ENCODE results near the gene PEX11B. TPM values are rescaled to one million over a fixed set of nuclear protein-coding genes. Genes with fewer than 3 reads are reported as not detected.

The PEX11B gene
- total RNA-seq, 1 donor from 2014 or later: 32.2 TPM

DNA sequence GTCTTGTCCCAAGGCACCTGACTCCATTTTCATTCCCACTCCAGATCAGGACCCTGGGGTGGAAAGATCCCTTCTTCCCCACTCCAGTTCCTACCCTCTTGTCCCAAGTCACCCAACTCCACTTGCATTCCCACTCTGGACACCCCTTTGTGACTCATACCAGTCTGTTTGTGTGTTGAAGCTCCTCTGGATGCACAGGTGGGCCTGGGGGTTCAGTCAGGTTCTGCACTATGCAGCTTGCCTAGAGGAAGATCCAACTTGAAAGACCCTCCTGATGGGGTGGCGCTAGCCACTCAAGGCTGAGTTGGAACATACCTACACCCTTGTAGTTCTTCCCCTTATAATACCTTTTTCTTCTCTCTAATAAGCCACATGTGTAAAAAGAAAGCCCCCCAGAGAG lies 23.0 kb downstream of the PEX11B start:
- no peaks in the 10 kb centered on the region for H3K9me3 Mint-ChIP-seq
- H3K36me3 Mint-ChIP-seq: no peaks in the 10 kb centered on the region
- no peak for DNase-seq (ENCODE audit: extremely low spot score, unreplicated experiment)
- H3K27me3 Mint-ChIP-seq: no peaks in the 10 kb centered on the region
- no peak overlapping the region for H3K4me3 Mint-ChIP-seq
- H3K4me1 Mint-ChIP-seq (ENCODE audit: unreplicated experiment): peaks cover 15% of the 10 kb centered on the region
- TF ChIP-seq, protein P1, sequence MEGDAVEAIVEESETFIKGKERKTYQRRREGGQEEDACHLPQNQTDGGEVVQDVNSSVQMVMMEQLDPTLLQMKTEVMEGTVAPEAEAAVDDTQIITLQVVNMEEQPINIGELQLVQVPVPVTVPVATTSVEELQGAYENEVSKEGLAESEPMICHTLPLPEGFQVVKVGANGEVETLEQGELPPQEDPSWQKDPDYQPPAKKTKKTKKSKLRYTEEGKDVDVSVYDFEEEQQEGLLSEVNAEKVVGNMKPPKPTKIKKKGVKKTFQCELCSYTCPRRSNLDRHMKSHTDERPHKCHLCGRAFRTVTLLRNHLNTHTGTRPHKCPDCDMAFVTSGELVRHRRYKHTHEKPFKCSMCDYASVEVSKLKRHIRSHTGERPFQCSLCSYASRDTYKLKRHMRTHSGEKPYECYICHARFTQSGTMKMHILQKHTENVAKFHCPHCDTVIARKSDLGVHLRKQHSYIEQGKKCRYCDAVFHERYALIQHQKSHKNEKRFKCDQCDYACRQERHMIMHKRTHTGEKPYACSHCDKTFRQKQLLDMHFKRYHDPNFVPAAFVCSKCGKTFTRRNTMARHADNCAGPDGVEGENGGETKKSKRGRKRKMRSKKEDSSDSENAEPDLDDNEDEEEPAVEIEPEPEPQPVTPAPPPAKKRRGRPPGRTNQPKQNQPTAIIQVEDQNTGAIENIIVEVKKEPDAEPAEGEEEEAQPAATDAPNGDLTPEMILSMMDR (conservative IDR thresholded peaks at IDR 0.05): no peak
- no peak overlapping the region for H3K27ac Mint-ChIP-seq

DNA sequence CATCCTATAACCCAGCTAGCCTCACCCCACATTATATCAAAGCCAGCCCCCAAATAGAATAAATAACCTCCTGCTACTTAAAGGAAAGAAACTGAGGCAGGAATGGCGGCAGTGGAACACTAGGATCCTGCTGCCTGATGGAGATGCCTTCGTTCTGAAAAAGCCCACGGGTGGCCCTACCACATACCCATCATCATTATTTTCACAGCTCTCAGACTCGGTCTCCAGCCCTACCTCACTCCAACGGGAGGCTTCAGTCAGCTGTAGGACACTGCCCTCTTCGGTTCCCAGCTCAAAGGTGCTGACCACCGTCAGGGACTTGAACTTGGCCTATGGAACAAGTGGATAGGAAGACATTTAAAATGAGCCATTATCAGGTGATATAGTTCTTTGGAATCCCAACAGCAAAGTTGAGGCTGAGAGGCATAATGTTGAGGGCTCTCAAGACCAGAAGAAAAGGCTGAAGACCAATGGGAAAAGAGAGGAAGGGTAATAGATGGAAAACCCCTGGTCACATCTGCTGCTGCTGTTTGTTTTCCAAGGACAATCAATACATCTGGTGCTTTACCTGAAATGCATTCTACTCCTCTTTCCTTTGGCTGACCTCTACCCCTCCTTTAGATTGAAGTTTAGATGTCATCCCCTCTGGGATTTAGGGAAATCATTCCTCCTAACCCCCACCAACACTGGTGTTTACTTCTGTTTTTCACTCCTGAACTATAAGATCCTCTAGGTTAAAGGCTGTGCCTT lies 25.0 kb downstream of the PEX11B start:
- H3K27ac Mint-ChIP-seq: no peak overlapping the region
- peaks cover 19% of the 10 kb centered on the region for H3K4me1 Mint-ChIP-seq (ENCODE audit: unreplicated experiment)
- H3K36me3 Mint-ChIP-seq: no peaks in the 10 kb centered on the region
- TF ChIP-seq, protein P1 (conservative IDR thresholded peaks at IDR 0.05): no peak
- no peaks in the 10 kb centered on the region for H3K27me3 Mint-ChIP-seq
- no peak overlapping the region for H3K4me3 Mint-ChIP-seq
- H3K9me3 Mint-ChIP-seq: no peaks in the 10 kb centered on the region
- DNase-seq (ENCODE audit: extremely low spot score, unreplicated experiment): no peak

DNA sequence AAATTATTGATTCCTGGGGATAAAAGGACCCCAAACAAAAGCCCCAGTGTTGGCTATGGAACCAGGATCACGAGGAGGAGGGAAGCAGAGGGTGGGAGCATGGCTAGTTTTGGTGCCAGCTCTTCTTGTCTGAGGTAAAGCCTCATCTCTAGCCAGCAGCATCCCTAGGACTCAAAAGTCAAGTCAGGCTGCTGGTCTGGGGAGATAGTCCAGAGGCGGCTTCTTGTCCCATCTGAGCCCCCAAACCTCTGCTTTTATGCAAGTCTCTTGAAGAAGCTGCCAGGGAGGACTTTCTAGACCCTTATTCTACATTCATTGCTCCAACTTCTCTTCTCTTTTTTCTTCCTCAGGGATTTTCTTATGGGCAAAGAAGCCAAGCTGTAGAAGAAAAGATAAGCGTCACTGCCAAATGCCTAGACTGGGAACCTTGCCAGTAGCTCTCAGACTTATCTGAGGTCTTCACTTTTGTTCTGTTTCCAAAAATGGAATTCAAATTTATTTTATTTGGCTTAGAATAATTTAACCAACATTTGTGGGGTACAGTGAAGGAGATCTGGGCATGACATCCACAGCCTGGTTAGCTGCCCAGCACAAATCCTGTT lies 25.9 kb downstream of the PEX11B start:
- no peak for DNase-seq (ENCODE audit: extremely low spot score, unreplicated experiment)
- peaks cover 19% of the 10 kb centered on the region for H3K4me1 Mint-ChIP-seq (ENCODE audit: unreplicated experiment)

DNA sequence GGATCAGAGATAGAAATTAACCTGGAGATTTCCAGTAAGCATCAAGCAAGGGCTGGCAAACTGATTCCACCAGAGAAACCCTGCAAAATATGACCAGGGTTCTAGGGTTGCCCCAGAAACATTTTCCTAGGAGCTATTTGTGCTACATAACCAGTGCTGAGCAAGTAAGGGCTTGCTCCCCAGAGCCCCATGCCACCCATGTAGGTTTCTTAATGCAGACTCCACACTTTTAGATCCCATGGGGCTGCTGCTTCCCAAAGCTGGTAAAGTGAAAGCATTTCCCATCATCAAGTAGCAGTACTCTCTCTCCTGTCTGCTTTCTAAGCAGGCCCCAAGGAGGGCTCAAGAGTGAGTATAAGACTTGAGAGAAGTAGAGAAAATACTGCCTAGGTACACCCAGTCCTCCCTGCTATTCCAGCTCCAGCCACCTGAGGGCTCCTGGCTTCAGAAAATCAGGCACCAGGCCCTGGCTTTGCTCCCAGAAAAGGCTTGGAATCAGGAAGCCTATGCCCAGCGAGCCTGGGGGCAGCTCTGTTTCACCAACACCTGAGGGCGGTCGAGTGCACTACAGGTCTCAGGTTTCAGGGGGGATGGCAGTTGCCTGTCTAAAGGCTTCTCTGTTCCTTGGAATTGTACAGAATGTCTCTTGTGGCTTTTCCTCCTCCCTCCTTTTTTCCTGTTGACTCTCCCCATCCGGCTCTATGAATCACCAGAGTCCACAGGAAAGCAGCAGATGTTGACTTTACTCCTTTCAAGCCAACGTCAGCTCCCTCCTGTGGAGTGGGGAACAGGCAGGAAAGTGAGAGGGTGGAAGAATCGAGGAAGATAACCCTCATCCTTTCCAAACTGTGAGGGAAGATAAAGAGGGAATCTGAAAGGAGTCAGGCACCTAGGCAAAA lies 26.7 kb downstream of the PEX11B start:
- Mint-ChIP-seq H3K9me3 (no peaks in the 10 kb centered on the region), H3K27ac (peak overlapping the region; percentile 87), H3K4me1 (ENCODE audit: unreplicated experiment) (peaks cover 19% of the 10 kb centered on the region), H3K36me3 (no peaks in the 10 kb centered on the region), H3K27me3 (peaks cover 5% of the 10 kb centered on the region), H3K4me3 (peak overlapping the region; percentile 71)
- peak; percentile 90 for DNase-seq (ENCODE audit: extremely low spot score, unreplicated experiment)
- TF ChIP-seq, protein P1 (conservative IDR thresholded peaks at IDR 0.05): peak; percentile 95

More for the DNA sequence above, 25.9 kb downstream of the PEX11B start:
- no peaks in the 10 kb centered on the region for H3K36me3 Mint-ChIP-seq
- H3K27me3 Mint-ChIP-seq: peaks cover 3% of the 10 kb centered on the region
- H3K9me3 Mint-ChIP-seq: no peaks in the 10 kb centered on the region
- TF ChIP-seq, protein P1 (conservative IDR thresholded peaks at IDR 0.05): no peak
- H3K27ac Mint-ChIP-seq: peak overlapping the region; percentile 87
- peak overlapping the region; percentile 71 for H3K4me3 Mint-ChIP-seq

DNA sequence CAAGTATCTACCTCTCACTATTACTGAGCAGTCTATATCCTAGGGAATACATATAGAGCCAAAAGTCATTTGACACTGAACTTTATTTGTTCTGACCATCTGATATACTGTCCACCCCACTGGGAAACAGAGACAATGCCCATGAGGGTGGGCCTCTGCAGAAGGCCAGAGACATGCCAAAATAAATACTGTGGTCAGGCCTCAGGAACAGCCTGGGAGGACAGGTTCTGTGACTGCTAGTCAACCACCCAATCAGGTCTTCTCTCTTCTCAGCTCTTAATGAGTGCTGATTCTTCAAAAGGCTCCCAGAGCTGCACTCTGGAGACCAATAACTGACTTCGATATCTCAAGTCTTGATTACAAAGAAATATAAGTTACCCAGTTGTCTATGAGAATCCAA lies 27.4 kb downstream of the PEX11B start:
- H3K27me3 Mint-ChIP-seq: peaks cover 11% of the 10 kb centered on the region
- TF ChIP-seq, protein P1 (conservative IDR thresholded peaks at IDR 0.05): no peak
- no peak overlapping the region for H3K4me3 Mint-ChIP-seq
- H3K4me1 Mint-ChIP-seq (ENCODE audit: unreplicated experiment): peaks cover 19% of the 10 kb centered on the region
- no peak for DNase-seq (ENCODE audit: extremely low spot score, unreplicated experiment)
- no peaks in the 10 kb centered on the region for H3K9me3 Mint-ChIP-seq
- no peak overlapping the region for H3K27ac Mint-ChIP-seq
- no peaks in the 10 kb centered on the region for H3K36me3 Mint-ChIP-seq
